Ascending aorta (tissue), 2 donors: ENCODE results near the gene AP1S3. TPM values are rescaled to one million over a fixed set of nuclear protein-coding genes. Genes with fewer than 3 reads are reported as not detected.

Experiments used
- DNase-seq, 2 donors: peaks; one replicate each; pipeline ENCODE4 v3.0.0-alpha.2; 2019; ENCODE audit warnings: low spot score in 2 of 2
- H3K27ac ChIP-seq, 2 donors: fragments of 200-600 bp; sonication (generic); one replicate each; pipeline ENCODE4 v1.5.1; 2016 to 2017; ENCODE audit warnings: mild to moderate bottlenecking in 1 of 2
- H3K27me3 ChIP-seq: fragments of 200-600 bp; sonication (generic); one replicate; pipeline ENCODE4 v1.5.1; 2017
- H3K36me3 ChIP-seq, 2 donors: fragments of 200-600 bp; sonication (generic); one replicate each; pipeline ENCODE4 v1.5.1; 2016
- H3K4me1 ChIP-seq, 2 donors: fragments of 200-600 bp; sonication (generic); one replicate each; pipeline ENCODE4 v1.5.1; 2016 to 2017; ENCODE audit warnings: mild to moderate bottlenecking in 1 of 2
- H3K4me3 ChIP-seq, 2 donors: fragments of 200-600 bp; sonication (generic); one replicate each; pipeline ENCODE4 v1.5.1; 2016 to 2017; ENCODE audit warnings: mild to moderate bottlenecking in 1 of 2
- H3K9me3 ChIP-seq, 2 donors: fragments of 200-600 bp; sonication (generic); one replicate each; pipeline ENCODE4 v1.5.1; 2016
- intact Hi-C: fragments of 100-400 bp; cut with DNase I; formaldehyde crosslinking; loops from one replicate; pipeline ENCODE4 v1.15.1; 2023
- total RNA-seq: library from RNA; depleted of rRNA; stranded (reverse); fragments of >200 nt; gene quantifications from one replicate; pipeline ENCODE4 v1.1.0, GENCODE V29; 2016
- TF ChIP-seq, protein P1 (sequence below), 3 experiments: fragments of 200-600 bp in 2 of 3; fragments of 450-650 bp in 1 of 3; sonication (generic) in 2 of 3; IDR thresholded peaks; one replicate each; pipeline ENCODE4 v1.5.1; 2016 to 2019; ENCODE audit warnings: antibody characterized with exemption in 3 of 3, mild to moderate bottlenecking in 1 of 3, moderate library complexity in 1 of 3

The AP1S3 gene
- total RNA-seq, 1 donor from 2014 or later: not detected

DNA sequence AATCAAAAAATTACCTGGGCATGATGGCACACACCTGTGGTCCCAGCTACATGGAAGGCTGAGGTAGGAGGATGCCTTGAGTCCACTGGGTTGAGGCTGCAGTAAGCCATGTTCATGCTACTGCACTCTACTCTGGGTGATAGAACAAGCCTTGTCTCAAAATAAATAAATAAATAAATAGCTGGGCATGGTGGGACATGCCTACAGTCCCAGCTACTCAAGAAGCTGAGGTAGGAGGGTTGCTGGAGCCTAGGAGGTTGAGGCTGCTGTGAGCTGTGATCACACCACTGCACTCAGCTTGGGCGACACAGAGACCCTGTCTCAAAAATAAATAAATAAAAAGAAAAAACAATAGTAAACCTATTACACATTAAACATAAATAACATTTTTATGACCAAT lies 3.0 kb downstream of the AP1S3 start:
- Histone ChIP-seq H3K4me1 (peaks cover 0 to 6% of the 10 kb centered on the region in 2 donors), H3K4me3 (no peak overlapping the region), H3K36me3 (no peaks in the 10 kb centered on the region), H3K27me3 (no peaks in the 10 kb centered on the region), H3K27ac (no peak overlapping the region), H3K9me3 (no peaks in the 10 kb centered on the region)
- intact Hi-C loops: no loop called here
- no peak for DNase-seq
- TF ChIP-seq, protein P1, sequence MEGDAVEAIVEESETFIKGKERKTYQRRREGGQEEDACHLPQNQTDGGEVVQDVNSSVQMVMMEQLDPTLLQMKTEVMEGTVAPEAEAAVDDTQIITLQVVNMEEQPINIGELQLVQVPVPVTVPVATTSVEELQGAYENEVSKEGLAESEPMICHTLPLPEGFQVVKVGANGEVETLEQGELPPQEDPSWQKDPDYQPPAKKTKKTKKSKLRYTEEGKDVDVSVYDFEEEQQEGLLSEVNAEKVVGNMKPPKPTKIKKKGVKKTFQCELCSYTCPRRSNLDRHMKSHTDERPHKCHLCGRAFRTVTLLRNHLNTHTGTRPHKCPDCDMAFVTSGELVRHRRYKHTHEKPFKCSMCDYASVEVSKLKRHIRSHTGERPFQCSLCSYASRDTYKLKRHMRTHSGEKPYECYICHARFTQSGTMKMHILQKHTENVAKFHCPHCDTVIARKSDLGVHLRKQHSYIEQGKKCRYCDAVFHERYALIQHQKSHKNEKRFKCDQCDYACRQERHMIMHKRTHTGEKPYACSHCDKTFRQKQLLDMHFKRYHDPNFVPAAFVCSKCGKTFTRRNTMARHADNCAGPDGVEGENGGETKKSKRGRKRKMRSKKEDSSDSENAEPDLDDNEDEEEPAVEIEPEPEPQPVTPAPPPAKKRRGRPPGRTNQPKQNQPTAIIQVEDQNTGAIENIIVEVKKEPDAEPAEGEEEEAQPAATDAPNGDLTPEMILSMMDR (IDR thresholded peaks at IDR 0.05): no peak

DNA sequence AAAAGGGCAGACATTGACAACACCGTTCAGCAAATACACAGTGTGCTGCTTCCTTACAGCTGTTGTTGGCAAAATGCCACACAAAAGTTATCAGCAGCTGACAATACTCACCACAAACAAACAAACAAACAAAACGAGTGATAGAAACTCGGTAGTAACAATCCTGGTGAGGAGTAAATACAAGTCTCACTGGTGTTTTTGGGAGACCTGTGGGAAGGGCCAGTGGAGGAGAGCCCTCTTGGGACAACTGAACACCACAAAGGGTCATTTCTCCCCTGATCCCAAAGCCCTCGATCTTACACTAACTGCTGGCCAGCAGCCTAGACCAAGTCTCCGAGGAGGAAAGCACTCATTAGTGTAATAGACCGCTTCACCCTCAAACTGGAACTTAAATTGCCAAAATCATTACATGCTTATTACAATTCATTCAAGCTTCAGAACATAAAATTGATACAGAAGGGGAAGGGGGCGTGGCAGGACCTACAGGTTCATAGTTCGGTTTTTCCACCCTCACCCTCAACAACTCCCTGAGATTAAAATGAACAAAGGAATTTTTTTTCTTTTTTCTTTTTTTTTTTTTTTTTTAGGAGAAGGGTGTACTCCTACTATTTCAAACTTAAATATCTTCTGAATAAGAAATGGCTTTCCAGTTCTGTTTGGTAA lies 5.0 kb downstream of the AP1S3 start:
- H3K27me3 ChIP-seq: no peaks in the 10 kb centered on the region
- TF ChIP-seq, protein P1 (IDR thresholded peaks at IDR 0.05): no peak
- no peaks in the 10 kb centered on the region for H3K36me3 ChIP-seq
- peaks cover 0 to 6% of the 10 kb centered on the region in 2 donors for H3K4me1 ChIP-seq
- no peak for DNase-seq
- H3K9me3 ChIP-seq: no peaks in the 10 kb centered on the region
- H3K4me3 ChIP-seq: no peak overlapping the region
- intact Hi-C loops: no loop called here
- H3K27ac ChIP-seq: no peak overlapping the region

DNA sequence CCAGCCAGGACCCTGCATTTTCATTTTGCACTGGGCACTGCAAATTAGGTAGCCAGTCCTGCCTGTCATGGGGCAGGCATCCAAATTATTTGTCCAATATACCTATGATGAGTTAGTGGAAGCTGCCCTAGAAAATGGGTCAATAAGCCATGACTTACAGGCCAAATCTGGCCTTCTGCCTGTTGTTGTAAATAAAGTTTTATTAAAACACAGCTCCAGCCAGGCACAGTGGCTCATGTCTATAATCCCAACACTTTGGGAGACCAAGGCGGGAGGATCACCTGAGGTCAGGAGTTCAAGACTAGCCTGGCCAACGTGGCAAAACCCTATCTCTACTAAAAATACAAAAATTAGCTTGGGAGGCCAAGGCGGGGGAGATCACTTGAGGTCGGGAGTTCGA lies 8.3 kb downstream of the AP1S3 start:
- no peaks in the 10 kb centered on the region for H3K4me1 ChIP-seq
- H3K9me3 ChIP-seq: no peaks in the 10 kb centered on the region
- TF ChIP-seq, protein P1 (IDR thresholded peaks at IDR 0.05): no peak
- no peak overlapping the region for H3K4me3 ChIP-seq
- no peaks in the 10 kb centered on the region for H3K27me3 ChIP-seq
- intact Hi-C loops: no loop called here
- DNase-seq: no peak
- H3K27ac ChIP-seq: no peak overlapping the region
- H3K36me3 ChIP-seq: no peaks in the 10 kb centered on the region

DNA sequence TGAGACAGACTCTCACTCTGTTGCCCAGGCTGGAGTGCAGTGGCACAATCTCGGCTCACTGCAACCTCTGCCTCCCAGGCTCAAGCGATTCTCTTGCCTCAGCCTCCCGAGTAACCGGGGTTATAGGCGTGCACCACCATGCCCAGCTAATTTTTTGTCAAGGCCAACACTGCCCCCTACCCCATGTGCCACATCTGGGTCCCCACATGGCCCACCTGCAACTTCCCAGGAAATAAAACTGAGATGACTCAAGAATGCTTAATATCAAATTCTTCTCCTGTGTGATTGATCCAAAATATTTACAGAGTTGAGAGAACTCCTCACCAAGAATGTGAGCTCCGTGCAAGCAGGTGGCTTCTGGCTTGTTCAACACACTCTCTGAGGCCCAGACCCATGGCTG lies 9.1 kb downstream of the AP1S3 start:
- Histone ChIP-seq H3K36me3 (no peaks in the 10 kb centered on the region), H3K27ac (no peak overlapping the region), H3K27me3 (no peaks in the 10 kb centered on the region), H3K4me1 (no peaks in the 10 kb centered on the region), H3K4me3 (no peak overlapping the region), H3K9me3 (no peaks in the 10 kb centered on the region)
- no peak for DNase-seq
- TF ChIP-seq, protein P1 (IDR thresholded peaks at IDR 0.05): no peak
- intact Hi-C loops: no loop called here

DNA sequence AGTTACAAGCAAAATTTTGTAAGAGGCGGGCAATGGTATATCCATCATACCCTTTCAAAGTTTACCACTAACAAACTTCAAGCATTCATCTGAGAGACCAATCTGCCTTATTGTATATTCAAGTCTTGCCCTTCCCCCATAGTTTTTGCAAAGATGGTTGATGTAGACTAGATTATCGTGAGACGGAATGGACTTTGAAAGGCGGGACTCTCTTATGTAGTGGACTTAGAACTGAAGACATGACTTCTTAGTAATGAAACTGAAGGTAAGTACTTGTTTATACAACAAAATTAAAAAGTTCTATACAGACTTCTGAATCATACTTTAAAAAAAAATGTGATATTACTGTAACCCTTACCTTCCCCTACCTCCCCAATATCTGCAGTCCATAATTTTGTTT lies 10.4 kb downstream of the AP1S3 start:
- intact Hi-C loops: no loop called here
- TF ChIP-seq, protein P1 (IDR thresholded peaks at IDR 0.05): no peak

DNA sequence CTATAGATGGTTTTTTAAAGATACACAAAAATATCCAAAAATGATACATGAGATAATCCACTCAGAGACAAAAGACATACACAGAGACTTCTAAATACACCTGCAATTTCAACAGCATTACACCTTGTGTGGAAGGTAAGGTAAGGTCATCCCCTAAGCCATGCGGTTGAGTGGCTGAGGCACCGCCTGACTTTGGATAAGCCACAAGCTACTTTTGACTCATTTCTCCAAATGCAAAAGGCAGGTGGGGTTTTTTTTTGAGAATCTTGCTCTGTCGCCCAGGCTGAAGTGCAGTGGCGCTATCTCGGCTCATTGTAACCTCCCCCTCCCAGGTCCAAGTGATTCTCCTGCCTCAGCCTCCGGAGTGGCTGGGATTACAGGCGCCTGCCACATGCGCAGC lies 13.1 kb downstream of the AP1S3 start:
- Histone ChIP-seq H3K27ac (no peak overlapping the region), H3K9me3 (no peaks in the 10 kb centered on the region), H3K4me3 (no peak overlapping the region), H3K36me3 (no peaks in the 10 kb centered on the region), H3K27me3 (no peaks in the 10 kb centered on the region), H3K4me1 (no peaks in the 10 kb centered on the region)
- TF ChIP-seq, protein P1 (IDR thresholded peaks at IDR 0.05): no peak
- intact Hi-C loops: no loop called here
- no peak for DNase-seq

More for the DNA sequence above, 10.4 kb downstream of the AP1S3 start:
- Histone ChIP-seq H3K36me3 (no peaks in the 10 kb centered on the region), H3K4me3 (no peak overlapping the region), H3K4me1 (no peaks in the 10 kb centered on the region), H3K27me3 (no peaks in the 10 kb centered on the region), H3K9me3 (no peaks in the 10 kb centered on the region), H3K27ac (no peak overlapping the region)
- no peak for DNase-seq
